ENCODE measurements around the gene RABGAP1.
A peak's percentile ranks its signal among the peaks of the same experiment; 100 is the strongest.

The RABGAP1 gene

DNA sequence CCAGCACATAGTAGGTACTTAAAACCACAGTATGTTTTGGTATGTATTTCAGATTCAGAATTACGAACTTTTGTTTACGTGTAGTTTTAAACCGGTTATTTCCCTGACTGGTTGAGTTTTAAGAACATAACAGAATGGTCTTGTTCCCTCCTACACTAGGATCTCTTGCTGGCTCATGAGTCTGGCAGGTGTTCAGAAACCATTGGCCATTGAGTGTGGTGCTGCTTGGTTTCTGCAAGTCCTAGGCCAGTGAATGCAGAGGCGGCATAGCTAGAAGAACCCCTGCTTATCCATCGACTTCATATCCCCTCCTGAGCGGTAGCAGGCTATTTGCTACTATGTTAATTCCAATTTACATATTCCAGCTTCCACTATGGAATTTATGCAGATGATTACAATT lies 158.2 kb downstream of the RABGAP1 start:
- no peak overlapping the region for H3K27ac ChIP-seq (ENCODE audit: low read depth, low read length)
- H3K4me1 ChIP-seq (ENCODE audit: control insufficient read depth in 5 of 5, insufficient read depth in 5 of 5, low read length in 5 of 5) = peaks cover 0 to 3% (median 0%) of the 10 kb centered on the region in 5 donors
- no peak overlapping the region for H3K9ac ChIP-seq (ENCODE audit: low read length in 5 of 5)
- peaks cover 40 to 77% (median 66%) of the 10 kb centered on the region in 5 donors for H3K36me3 ChIP-seq (ENCODE audit: control insufficient read depth in 5 of 5, insufficient read depth in 5 of 5, low read length in 5 of 5)
- no peaks in the 10 kb centered on the region for H3K9me3 ChIP-seq (ENCODE audit: control insufficient read depth in 5 of 5, low read length in 5 of 5)
- H3K4me3 ChIP-seq (ENCODE audit: low read depth in 1 of 5, low read length in 5 of 5) = no peak overlapping the region
- H3K27me3 ChIP-seq (ENCODE audit: control insufficient read depth in 5 of 5, insufficient read depth in 4 of 5, low read length in 5 of 5) = no peaks in the 10 kb centered on the region

DNA sequence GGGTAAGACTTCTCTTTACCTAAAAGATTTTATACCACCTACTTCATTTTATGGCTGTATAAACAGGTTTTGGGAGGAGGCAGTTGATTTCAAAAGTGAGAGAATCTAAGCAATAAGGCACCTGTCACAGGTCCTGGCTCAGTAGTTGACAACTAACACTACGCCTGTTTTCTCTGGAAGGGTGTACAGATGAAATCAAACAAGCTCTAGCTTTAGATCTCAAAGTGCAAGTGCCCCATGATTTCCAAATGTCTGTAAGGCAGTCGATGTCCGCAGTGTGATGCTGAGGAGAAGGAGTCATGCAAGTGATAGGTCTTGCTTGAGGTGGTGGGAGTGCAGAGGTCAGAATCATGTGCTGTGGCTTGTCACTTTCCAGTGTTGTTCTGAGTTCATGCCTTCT lies 158.7 kb downstream of the RABGAP1 start:
- Histone ChIP-seq H3K4me3 (ENCODE audit: low read depth in 1 of 5, low read length in 5 of 5) (no peak overlapping the region), H3K27me3 (ENCODE audit: control insufficient read depth in 5 of 5, insufficient read depth in 4 of 5, low read length in 5 of 5) (no peaks in the 10 kb centered on the region), H3K9ac (ENCODE audit: low read length in 5 of 5) (no peak overlapping the region), H3K36me3 (ENCODE audit: control insufficient read depth in 5 of 5, insufficient read depth in 5 of 5, low read length in 5 of 5) (peaks cover 39 to 78% (median 68%) of the 10 kb centered on the region in 5 donors), H3K9me3 (ENCODE audit: control insufficient read depth in 5 of 5, low read length in 5 of 5) (no peaks in the 10 kb centered on the region), H3K27ac (ENCODE audit: low read depth, low read length) (no peak overlapping the region), H3K4me1 (ENCODE audit: control insufficient read depth in 5 of 5, insufficient read depth in 5 of 5, low read length in 5 of 5) (peaks cover 0 to 3% (median 0%) of the 10 kb centered on the region in 5 donors)

DNA sequence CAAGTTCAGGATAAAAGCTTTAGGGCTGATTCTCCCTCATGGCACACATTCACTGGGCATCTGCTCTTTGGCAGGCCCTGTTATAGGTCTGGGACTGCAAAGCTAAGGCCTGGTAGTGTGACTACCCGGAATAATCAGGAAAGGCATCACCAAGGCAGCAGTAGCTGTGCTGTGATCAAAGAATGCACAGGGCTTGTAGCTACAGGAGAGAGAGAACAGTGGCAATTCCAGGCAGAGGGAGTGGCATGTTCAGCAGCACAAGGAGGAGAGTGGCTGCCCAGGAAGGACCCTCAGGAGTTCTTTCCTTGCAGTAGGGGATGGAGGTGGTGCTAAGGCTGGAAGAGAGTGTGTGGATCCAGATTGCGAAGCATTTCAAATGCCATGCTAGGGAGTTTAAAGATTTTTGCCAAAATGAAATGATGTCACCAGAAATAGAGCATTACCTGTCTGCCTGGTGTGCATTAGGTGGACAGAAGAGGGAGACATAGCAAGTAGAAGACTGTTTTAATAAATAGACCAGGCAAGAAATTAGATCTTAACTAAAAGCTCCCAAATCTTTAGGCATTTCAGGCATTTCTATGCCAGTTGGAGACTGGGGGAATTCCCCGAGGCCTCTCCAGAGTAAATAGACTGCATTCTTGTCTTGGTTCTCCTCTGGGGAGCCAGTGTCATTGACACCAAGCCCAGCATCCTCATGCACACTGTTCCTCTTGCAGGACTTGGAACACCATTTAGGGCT lies 161.7 kb downstream of the RABGAP1 start:
- Histone ChIP-seq H3K36me3 (ENCODE audit: control insufficient read depth in 5 of 5, insufficient read depth in 5 of 5, low read length in 5 of 5) (peaks cover 25 to 89% (median 78%) of the 10 kb centered on the region in 5 donors), H3K27me3 (ENCODE audit: control insufficient read depth in 5 of 5, insufficient read depth in 4 of 5, low read length in 5 of 5) (no peaks in the 10 kb centered on the region), H3K4me3 (ENCODE audit: low read depth in 1 of 5, low read length in 5 of 5) (no peak overlapping the region), H3K27ac (ENCODE audit: low read depth, low read length) (no peak overlapping the region), H3K9me3 (ENCODE audit: control insufficient read depth in 5 of 5, low read length in 5 of 5) (no peaks in the 10 kb centered on the region), H3K4me1 (ENCODE audit: control insufficient read depth in 5 of 5, insufficient read depth in 5 of 5, low read length in 5 of 5) (peaks cover 0 to 3% (median 0%) of the 10 kb centered on the region in 5 donors), H3K9ac (ENCODE audit: low read length in 5 of 5) (no peak overlapping the region)

DNA sequence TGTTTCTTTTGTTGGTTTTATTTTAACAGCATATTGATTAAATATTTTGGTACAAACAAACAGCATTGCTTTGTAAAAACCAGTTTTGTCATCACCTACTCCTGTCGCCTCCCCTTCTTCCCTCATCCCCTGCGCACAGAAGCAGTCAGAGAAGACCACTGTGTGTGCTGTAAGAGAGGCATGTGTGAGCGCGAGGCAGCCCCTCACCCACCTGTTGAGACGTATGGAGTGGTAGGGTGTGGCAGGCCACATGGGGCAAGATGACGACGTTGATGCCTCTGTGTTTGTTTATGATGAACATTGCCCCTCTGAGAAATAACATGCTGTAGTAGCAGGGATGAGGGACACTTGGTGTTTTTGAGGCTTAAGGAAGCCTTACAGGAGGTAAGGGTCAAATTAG lies 164.0 kb downstream of the RABGAP1 start:
- H3K9ac ChIP-seq (ENCODE audit: low read length in 5 of 5) = no peak overlapping the region
- H3K27ac ChIP-seq (ENCODE audit: low read depth, low read length) = no peak overlapping the region
- H3K27me3 ChIP-seq (ENCODE audit: control insufficient read depth in 5 of 5, insufficient read depth in 4 of 5, low read length in 5 of 5) = no peaks in the 10 kb centered on the region
- peaks cover 0 to 3% (median 0%) of the 10 kb centered on the region in 5 donors for H3K4me1 ChIP-seq (ENCODE audit: control insufficient read depth in 5 of 5, insufficient read depth in 5 of 5, low read length in 5 of 5)
- H3K4me3 ChIP-seq (ENCODE audit: low read depth in 1 of 5, low read length in 5 of 5) = no peak overlapping the region
- no peaks in the 10 kb centered on the region for H3K9me3 ChIP-seq (ENCODE audit: control insufficient read depth in 5 of 5, low read length in 5 of 5)
- peaks cover 8 to 89% (median 75%) of the 10 kb centered on the region in 5 donors for H3K36me3 ChIP-seq (ENCODE audit: control insufficient read depth in 5 of 5, insufficient read depth in 5 of 5, low read length in 5 of 5)

DNA sequence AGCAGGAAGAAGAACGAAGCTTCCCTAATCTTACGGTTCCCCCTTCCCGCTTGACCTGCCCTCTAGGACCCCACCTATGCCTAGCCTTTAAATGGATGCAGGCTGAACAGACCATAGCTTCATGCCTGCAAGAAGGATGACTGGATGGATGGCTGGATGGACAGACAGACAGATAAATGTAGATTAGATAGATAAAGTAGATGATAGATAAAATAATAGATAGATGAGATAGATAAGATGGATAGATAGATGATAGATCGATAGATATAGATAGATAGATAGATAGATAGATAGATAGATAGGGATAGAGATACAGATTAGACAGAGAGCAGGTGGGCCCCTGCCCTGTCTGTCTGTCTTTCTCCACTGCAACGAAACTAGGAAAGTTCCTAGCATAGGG lies 164.7 kb downstream of the RABGAP1 start:
- Histone ChIP-seq H3K4me1 (ENCODE audit: control insufficient read depth in 5 of 5, insufficient read depth in 5 of 5, low read length in 5 of 5) (peaks cover 0 to 3% (median 0%) of the 10 kb centered on the region in 5 donors), H3K9ac (ENCODE audit: low read length in 5 of 5) (no peak overlapping the region), H3K4me3 (ENCODE audit: low read depth in 1 of 5, low read length in 5 of 5) (no peak overlapping the region), H3K36me3 (ENCODE audit: control insufficient read depth in 5 of 5, insufficient read depth in 5 of 5, low read length in 5 of 5) (peaks cover 8 to 88% (median 74%) of the 10 kb centered on the region in 5 donors), H3K27me3 (ENCODE audit: control insufficient read depth in 5 of 5, insufficient read depth in 4 of 5, low read length in 5 of 5) (no peaks in the 10 kb centered on the region), H3K9me3 (ENCODE audit: control insufficient read depth in 5 of 5, low read length in 5 of 5) (no peaks in the 10 kb centered on the region), H3K27ac (ENCODE audit: low read depth, low read length) (no peak overlapping the region)

DNA sequence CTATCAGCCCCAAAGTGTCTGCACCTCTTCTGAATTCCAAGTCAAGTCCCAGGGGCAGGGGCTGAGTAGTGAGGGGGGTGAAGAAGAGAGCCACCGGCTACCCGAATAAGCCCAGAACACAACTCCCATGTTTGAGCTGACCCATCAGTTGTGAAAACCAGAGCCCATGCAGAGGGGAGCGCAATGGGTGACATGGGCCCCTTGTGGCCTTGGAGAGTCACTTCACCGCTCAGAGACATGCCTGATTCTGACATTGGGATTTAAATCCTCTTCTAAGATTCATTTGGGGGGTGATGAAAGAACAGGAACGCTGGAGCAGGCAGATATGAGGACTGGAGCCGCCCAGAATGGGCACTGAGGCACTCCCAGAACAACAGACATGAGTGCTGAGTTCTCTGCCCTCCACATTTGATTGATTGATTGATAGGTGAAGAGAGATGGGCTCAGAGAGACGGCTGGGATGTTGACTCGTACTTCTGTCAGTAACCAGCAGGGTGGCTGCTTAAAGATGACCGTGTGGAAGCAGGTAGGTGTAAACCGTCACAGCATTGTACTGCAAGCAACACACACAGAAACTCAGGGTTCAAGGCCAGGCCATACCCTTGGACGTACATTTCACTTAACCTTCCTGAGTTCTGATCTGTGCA lies 166.9 kb downstream of the RABGAP1 start:
- Histone ChIP-seq H3K9me3 (ENCODE audit: control insufficient read depth in 5 of 5, low read length in 5 of 5) (no peaks in the 10 kb centered on the region), H3K9ac (ENCODE audit: low read length in 5 of 5) (no peak overlapping the region), H3K4me3 (ENCODE audit: low read depth in 1 of 5, low read length in 5 of 5) (no peak overlapping the region), H3K27me3 (ENCODE audit: control insufficient read depth in 5 of 5, insufficient read depth in 4 of 5, low read length in 5 of 5) (no peaks in the 10 kb centered on the region), H3K4me1 (ENCODE audit: control insufficient read depth in 5 of 5, insufficient read depth in 5 of 5, low read length in 5 of 5) (peaks cover 0 to 13% (median 6%) of the 10 kb centered on the region in 5 donors), H3K27ac (ENCODE audit: low read depth, low read length) (no peak overlapping the region), H3K36me3 (ENCODE audit: control insufficient read depth in 5 of 5, insufficient read depth in 5 of 5, low read length in 5 of 5) (peaks cover 0 to 68% (median 59%) of the 10 kb centered on the region in 5 donors)

DNA sequence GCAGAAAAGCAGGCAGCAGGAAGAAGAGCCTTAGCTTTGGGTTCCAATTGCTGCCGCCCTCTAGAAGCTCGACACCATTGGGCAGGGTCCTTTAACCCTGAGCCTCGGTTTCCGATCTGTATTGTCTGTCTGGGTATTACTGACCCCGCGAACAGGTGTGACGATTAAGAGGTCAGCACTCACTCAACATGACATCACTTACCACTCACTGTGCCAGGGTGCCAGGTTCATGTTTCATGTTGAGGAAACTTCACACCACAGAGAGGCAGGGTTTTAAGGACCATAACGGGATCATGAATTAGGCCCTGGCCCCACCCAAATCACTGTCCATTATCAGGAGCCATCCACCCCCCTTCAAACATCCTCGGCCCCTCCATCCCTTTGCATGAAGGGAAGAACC lies 168.2 kb downstream of the RABGAP1 start:
- no peaks in the 10 kb centered on the region for H3K9me3 ChIP-seq (ENCODE audit: control insufficient read depth in 5 of 5, low read length in 5 of 5)
- H3K27me3 ChIP-seq (ENCODE audit: control insufficient read depth in 5 of 5, insufficient read depth in 4 of 5, low read length in 5 of 5) = no peaks in the 10 kb centered on the region
- H3K4me3 ChIP-seq (ENCODE audit: low read depth in 1 of 5, low read length in 5 of 5) = no peak overlapping the region
- H3K36me3 ChIP-seq (ENCODE audit: control insufficient read depth in 5 of 5, insufficient read depth in 5 of 5, low read length in 5 of 5) = peaks cover 0 to 60% (median 52%) of the 10 kb centered on the region in 5 donors
- no peak overlapping the region for H3K9ac ChIP-seq (ENCODE audit: low read length in 5 of 5)
- H3K27ac ChIP-seq (ENCODE audit: low read depth, low read length) = no peak overlapping the region
- H3K4me1 ChIP-seq (ENCODE audit: control insufficient read depth in 5 of 5, insufficient read depth in 5 of 5, low read length in 5 of 5) = peaks cover 0 to 13% (median 6%) of the 10 kb centered on the region in 5 donors

DNA sequence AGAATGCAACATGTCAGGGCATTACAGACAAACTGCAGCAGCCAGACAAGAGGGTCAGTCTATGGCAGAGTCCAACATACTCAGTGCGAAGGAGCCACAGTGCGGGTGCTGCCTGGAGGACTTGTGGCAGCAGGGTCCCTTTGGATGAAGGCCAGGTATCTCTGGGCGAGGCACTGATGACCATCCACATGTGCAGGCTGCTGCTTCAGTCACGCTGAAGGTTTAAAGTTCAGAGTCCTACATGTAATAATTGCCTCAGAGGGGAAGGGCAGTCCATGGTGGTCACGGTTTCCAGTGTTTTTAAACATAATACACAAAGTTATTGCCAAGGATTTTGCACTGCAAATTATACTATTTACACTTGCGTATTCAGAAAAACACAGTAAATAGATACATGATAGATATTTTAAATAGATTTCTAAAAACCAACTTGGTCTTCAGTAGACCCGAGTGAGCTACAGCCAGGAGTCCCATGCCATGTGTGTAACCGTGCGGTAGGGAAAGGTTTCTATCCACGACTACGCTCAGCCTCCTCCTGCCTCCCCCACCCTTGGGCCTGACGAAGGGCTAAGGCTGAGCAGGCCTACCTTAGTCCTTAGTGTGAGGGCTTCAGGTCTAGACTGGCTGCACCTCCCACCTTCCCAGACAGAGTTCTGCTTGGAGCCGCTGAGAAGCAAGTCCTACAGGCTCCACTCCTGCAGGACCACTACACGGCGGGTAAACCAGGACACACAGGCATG lies 168.9 kb downstream of the RABGAP1 start:
- peaks cover 0 to 54% (median 46%) of the 10 kb centered on the region in 5 donors for H3K36me3 ChIP-seq (ENCODE audit: control insufficient read depth in 5 of 5, insufficient read depth in 5 of 5, low read length in 5 of 5)
- H3K4me1 ChIP-seq (ENCODE audit: control insufficient read depth in 5 of 5, insufficient read depth in 5 of 5, low read length in 5 of 5) = peaks cover 0 to 13% (median 6%) of the 10 kb centered on the region in 5 donors
- no peak overlapping the region for H3K9ac ChIP-seq (ENCODE audit: low read length in 5 of 5)
- no peaks in the 10 kb centered on the region for H3K27me3 ChIP-seq (ENCODE audit: control insufficient read depth in 5 of 5, insufficient read depth in 4 of 5, low read length in 5 of 5)
- H3K4me3 ChIP-seq (ENCODE audit: low read depth in 1 of 5, low read length in 5 of 5) = no peak overlapping the region
- no peak overlapping the region for H3K27ac ChIP-seq (ENCODE audit: low read depth, low read length)
- H3K9me3 ChIP-seq (ENCODE audit: control insufficient read depth in 5 of 5, low read length in 5 of 5) = no peaks in the 10 kb centered on the region

DNA sequence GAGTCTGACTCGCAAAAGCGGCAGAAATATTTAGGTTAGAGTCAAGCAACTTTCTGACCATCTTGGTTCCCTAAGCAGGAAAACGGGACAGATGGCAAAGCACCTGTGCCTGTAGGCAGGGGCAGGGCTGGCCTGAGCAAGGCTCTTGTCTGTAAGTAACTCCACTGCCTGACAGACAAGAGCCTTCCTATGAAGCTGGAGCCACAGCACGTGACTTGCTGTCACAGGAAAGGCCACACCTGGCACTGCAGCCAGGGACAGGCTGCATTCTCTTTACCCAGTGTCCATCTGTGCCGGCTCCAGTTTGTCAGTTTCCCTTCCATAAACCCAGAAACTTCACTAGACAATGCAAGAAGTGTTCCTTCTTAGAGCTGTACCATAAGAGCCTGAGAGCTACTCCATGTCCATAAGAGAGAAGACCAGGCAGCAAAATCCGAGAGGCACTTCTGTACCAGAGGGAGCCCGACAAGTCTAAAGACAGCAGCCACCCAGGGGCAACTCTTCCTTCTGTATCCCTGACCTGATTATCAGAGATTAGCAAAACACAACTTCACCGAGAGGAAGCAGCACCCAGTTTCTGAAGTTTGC lies 170.7 kb downstream of the RABGAP1 start:
- no peak overlapping the region for H3K27ac ChIP-seq (ENCODE audit: low read depth, low read length)
- no peaks in the 10 kb centered on the region for H3K27me3 ChIP-seq (ENCODE audit: control insufficient read depth in 5 of 5, insufficient read depth in 4 of 5, low read length in 5 of 5)
- H3K36me3 ChIP-seq (ENCODE audit: control insufficient read depth in 5 of 5, insufficient read depth in 5 of 5, low read length in 5 of 5) = peaks cover 0 to 40% (median 33%) of the 10 kb centered on the region in 5 donors
- H3K9me3 ChIP-seq (ENCODE audit: control insufficient read depth in 5 of 5, low read length in 5 of 5) = no peaks in the 10 kb centered on the region
- H3K4me1 ChIP-seq (ENCODE audit: control insufficient read depth in 5 of 5, insufficient read depth in 5 of 5, low read length in 5 of 5) = peaks cover 0 to 18% (median 6%) of the 10 kb centered on the region in 5 donors
- H3K4me3 ChIP-seq (ENCODE audit: low read depth in 1 of 5, low read length in 5 of 5) = no peak overlapping the region
- H3K9ac ChIP-seq (ENCODE audit: low read length in 5 of 5) = peak overlapping the region in 1 of 5 donors; percentile 17

Measured in subcutaneous abdominal adipose tissue (tissue), 5 donors.